Retina (tissue), 1 donor: Measurements from ENCODE around the gene SLC12A1.

Experiments used
- DNase-seq: peaks from one replicate; pipeline ENCODE4 v3.0.0-alpha.2; 2016

SLC12A1 gene

GRCh38 chr15:48244921-48245320 is 38.8 kb downstream of the SLC12A1 start:
- DNase-seq = no peak

GRCh38 chr15:48248414-48248813 is 42.3 kb downstream of the SLC12A1 start:
- DNase-seq = no peak

GRCh38 chr15:48250640-48251076 is 44.6 kb downstream of the SLC12A1 start:
- DNase-seq = peak; percentile 52

- DNase-seq = no peak
These were observed 47.1 kb downstream of the SLC12A1 start for GRCh38 chr15:48253172-48253571.

GRCh38 chr15:48265135-48265534 is 59.0 kb downstream of the SLC12A1 start:
- no peak for DNase-seq

GRCh38 chr15:48266024-48266689 is 60.1 kb downstream of the SLC12A1 start:
- DNase-seq = no peak

- DNase-seq = peak; percentile 9
These were observed 61.7 kb downstream of the SLC12A1 start for GRCh38 chr15:48267766-48268165.

- no peak for DNase-seq
These were observed 66.9 kb downstream of the SLC12A1 start for GRCh38 chr15:48273049-48273448.

- no peak for DNase-seq
These were observed 72.6 kb downstream of the SLC12A1 start for GRCh38 chr15:48278666-48279065.

GRCh38 chr15:48279608-48280007 is 73.5 kb downstream of the SLC12A1 start:
- no peak for DNase-seq

- DNase-seq = no peak
These were observed 75.6 kb downstream of the SLC12A1 start for GRCh38 chr15:48281674-48282073.

- DNase-seq = no peak
These were observed 76.1 kb downstream of the SLC12A1 start for GRCh38 chr15:48282216-48282615.

- DNase-seq = peak; percentile 20
These were observed 77.5 kb downstream of the SLC12A1 start for GRCh38 chr15:48283396-48284145.

- peak; percentile 74 for DNase-seq
These were observed 79.5 kb downstream of the SLC12A1 start for GRCh38 chr15:48285329-48286214.

- no peak for DNase-seq
These were observed 83.5 kb downstream of the SLC12A1 start for GRCh38 chr15:48289628-48290027.

GRCh38 chr15:48292458-48292857 is 86.4 kb downstream of the SLC12A1 start:
- no peak for DNase-seq

- DNase-seq = no peak
These were observed 91.6 kb downstream of the SLC12A1 start for GRCh38 chr15:48297668-48298067.

GRCh38 chr15:48298914-48299313 is 92.8 kb downstream of the SLC12A1 start:
- DNase-seq = no peak

GRCh38 chr15:48300038-48300437 is 93.9 kb downstream of the SLC12A1 start:
- no peak for DNase-seq

GRCh38 chr15:48304398-48304797 is 98.3 kb downstream of the SLC12A1 start:
- no peak for DNase-seq

GRCh38 chr15:48306639-48307038 is 100.5 kb downstream of the SLC12A1 start:
- no peak for DNase-seq

GRCh38 chr15:48307586-48307985 is 101.5 kb downstream of the SLC12A1 start:
- DNase-seq = no peak

GRCh38 chr15:48309740-48310139 is 103.6 kb downstream of the SLC12A1 start:
- no peak for DNase-seq
